Hippocampal formation (tissue), 2 donors: ENCODE results near the gene EPB41L3.
"Not testable (repeated sequence)": the region's sequence is repeated elsewhere in the genome, so short reads cannot be mapped to it uniquely, and the experiment has no call there.

Experiments used
- DNase-seq, 2 donors: peaks; one replicate each; lab custom pipeline; 2025; lab: John Stamatoyannopoulos, UW

EPB41L3 gene

DNA sequence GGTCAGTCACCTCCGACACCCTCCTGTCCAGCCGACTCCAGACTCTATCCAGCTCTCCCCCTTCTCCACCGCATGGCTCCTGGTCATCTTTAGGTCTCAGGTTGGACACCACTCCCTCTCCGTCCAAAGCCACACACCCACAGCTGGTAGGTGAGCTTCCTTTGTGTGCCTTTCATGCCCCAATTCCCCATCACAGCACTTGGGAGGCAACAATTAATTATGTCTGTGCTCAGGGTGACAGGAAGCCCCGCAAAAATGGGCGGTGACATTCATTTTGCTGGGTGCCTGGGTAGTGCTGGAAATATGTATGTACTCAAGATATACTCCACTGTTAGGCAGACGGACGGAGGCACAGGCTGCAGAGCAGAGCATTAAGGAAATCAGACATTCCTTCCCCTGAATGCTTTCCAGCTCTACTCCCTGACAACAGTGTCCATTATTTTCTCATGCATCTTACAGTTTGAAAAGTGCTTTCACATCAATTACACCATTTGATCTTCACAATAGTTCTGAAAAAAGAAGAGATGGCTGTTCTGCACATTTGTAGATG lies 13.1 kb downstream of the EPB41L3 start:
- no peak for DNase-seq

- DNase-seq: no peak
Measured at GRCh38 chr18:5529471-5529870, 14.3 kb downstream of the EPB41L3 start.

- DNase-seq: no peak
Measured at GRCh38 chr18:5527603-5528002, 16.2 kb downstream of the EPB41L3 start.

DNA sequence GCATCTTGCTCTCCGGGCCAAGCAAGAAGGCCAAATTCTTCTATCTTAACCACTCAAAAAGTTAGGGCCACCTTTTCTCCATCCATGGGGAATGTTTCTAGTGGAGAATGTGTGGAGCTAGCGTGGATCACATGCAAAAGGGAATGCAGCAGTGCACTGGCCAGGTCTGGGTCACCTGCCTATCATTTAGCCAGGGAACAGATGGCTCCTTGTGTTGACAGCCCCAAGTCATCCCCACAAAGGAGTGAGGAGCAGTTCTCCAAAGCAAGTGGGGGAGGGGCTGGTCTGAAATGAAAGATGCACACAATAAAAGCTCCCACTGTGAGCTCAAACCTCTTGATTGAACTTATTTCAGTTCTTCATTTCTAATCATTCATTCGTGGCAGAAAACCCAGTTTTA lies 19.1 kb downstream of the EPB41L3 start:
- no peak for DNase-seq

- no peak for DNase-seq
Measured at GRCh38 chr18:5521000-5521399, 22.8 kb downstream of the EPB41L3 start.

DNA sequence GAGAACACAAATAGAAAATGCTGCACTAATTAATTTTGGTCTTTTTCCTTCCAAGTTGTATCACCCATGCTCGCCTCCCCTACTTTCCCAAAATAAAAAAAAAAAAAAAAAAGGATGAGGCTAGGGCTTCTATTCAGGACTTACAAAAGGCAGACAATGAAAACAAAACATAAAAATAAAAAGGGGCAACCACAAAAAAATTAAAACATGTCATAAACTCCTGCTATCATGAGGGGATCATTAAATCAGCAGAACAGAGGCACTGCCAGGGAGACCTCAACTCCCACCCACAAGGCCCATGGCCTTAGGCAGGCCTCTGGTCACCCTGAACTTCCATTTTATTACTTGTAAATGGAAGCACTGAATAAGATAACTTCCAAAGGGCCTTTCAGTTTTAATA lies 23.3 kb downstream of the EPB41L3 start:
- DNase-seq: no peak

DNA sequence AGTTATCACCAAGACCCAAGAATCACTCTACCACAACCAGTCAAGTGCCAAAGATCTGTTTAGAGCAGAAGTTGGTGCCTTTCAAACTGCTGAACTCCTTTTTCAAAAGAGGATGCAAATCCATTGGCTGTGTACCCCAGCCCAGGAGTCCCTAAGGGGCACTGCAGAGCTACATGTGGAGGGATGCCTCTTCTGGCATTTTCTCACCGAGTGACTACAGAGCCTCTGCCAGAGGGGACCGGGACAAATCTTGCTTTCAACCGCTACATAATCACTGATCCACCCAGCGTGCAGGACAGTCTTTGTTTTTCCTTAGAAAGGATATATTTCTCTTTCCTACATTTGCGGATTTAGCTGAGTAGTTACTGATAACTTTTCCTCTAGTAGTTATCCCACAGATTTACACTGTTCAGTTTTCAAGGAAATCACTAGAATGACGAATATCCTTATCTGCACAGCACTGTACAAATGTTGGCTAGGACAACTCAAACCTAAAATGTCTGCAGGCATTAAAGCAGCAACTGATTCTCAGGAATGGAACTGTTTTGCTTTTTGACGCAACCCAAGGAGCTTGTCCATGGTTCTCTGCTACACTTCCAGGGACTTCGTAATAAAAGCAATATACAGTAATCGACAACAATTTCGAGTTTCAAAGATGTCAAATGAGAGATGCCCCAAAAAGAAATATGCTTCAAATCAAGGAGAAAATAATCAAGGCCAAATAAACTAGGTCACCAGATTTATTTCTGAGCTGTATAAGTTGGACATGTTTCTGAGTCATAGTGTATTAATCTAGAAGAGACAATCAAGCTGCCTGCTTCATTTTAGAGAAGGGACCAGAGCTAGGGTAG lies 24.1 kb downstream of the EPB41L3 start:
- DNase-seq: no peak

DNA sequence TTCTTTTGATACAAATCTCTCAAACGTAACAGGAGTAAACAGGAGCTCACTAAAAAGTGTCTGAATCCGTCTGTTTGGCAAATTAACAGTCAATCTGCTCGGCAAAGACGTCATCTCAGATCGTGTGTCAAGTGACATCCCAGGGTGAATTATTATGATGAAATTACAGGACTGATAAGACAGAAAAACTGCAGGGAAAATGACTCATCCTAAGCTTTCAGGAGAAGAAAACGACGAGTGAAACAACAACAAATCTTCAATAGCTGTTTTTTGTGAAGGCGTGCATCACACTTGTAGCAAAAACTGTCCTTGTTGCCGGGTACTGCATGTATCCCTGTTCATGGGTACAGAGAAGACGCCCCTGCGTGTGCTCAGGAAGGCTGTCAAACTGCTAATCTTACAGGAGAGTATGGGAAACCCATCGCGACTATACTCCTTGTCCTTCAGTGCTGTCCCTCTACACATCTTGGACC lies 24.9 kb downstream of the EPB41L3 start:
- DNase-seq: no peak

GRCh38 chr18:5518179-5518770 lies 25.5 kb downstream of the EPB41L3 start:
- no peak for DNase-seq

DNA sequence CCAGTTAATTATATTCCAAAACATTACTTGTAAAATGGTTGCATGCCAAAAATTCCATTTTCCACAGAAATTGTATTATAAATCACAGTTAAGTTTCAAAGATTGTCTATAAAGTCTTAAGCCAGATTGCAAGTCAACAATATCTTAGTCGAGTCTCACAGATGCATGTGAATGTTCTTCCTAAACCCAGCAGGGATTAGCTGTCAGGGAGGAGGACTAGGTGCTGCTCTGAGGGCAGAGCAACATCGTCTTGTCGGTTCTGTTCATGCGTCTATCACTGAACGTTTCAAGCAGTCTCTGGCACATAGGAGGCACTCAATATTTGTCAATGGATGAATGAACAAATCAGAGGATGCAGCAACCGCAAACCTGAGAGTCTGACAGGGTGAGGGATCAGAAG lies 27.0 kb downstream of the EPB41L3 start:
- no peak for DNase-seq

DNA sequence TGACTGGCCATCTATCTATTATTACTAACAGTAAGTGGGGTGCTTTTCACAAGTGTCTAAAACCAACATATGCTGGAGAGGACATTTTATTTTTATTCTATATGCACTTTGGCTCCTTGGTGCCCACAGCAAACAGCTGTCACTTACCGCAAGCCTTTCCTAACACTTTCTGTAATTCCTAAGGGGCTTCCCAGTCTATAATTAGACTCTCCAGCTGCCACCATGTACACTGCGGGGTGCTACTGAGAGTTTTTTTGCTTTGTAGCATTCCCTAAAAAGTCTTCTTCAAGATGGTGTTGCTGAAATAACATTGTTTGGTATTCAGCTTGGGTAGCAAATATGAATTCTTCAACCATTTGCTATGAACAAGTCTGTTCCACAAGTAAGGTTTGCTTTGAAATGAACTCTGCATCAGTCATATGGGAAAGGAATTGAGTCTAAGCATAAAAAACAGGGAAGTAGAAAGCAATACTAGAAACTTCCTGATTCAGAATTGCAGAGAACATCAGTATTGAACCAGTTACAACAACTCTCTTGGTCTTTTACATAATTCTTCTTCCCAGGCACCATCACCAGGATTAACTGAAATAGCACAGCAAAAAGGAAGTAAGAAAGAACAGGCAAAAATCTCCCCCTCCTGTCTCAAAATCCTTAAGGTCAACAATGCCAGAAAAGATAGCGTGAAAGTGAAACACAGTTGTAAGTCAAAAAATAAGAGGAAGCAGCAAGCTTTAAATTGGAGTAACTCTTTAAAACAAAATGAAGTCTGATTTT lies 28.6 kb downstream of the EPB41L3 start:
- peak in 1 of 2 donors; percentile 31 for DNase-seq

DNA sequence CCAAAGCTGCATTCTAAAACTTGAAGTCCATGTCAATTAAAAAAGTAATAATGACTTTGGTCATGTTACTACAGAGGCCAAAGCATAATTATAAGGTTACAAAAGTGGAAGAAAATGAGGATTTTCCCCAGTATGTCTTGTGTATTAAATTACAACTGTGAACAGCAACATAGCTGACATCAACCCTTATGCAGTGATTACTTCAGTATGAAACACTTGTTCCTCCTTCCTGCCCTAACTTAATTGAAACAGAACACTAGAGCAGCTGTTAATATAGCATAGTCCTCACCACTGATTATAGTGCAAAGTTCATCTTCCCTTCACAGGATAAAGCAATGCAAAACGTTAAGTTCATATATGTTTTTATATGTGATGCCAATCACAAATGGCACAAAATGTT lies 29.9 kb downstream of the EPB41L3 start:
- DNase-seq: no peak

DNA sequence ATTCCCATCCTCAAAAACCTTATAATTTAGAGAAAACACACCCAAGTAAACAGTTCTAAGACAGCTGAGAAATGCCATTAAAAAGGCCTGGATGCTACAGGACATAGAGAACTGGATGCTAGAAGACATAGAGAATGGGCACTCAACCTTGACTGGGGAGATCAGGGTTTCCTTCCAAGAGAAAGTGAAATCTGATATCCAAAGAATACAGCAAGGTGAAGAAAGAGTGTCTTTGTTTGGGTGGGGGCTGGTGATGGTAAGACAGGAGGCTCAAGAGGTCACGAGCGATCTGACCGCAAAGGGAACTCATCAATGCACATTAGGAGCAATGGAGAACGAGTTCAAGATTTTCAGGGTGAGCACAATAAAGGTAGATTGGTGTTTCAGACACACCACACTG lies 31.6 kb downstream of the EPB41L3 start:
- DNase-seq: no peak

- DNase-seq: not testable (repeated sequence)
Measured at GRCh38 chr18:5511541-5511940, 32.3 kb downstream of the EPB41L3 start.

- DNase-seq: no peak
Measured at GRCh38 chr18:5510135-5510846, 33.5 kb downstream of the EPB41L3 start.

- no peak for DNase-seq
Measured at GRCh38 chr18:5508821-5509220, 35.0 kb downstream of the EPB41L3 start.

GRCh38 chr18:5507756-5508155 lies 36.0 kb downstream of the EPB41L3 start:
- DNase-seq: no peak

DNA sequence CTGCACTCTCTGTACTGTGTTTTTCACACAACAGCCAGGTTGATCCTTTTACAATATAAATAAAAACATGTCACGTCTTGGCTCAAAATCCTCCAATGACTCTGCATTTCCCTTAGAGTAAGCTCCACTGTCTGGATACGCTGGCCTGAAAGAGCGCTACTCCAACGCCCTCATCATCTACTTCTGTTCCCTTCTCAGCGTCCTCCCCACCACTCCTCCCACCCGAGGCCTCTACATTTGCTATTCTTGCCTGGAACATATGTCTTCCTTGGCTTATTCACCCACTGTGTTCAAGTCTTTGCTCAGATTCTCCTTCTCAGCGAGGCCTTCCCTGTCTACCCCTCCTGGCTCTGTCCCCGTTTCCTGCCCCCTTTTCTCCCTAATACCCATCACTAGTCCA lies 37.6 kb downstream of the EPB41L3 start:
- DNase-seq: no peak

DNA sequence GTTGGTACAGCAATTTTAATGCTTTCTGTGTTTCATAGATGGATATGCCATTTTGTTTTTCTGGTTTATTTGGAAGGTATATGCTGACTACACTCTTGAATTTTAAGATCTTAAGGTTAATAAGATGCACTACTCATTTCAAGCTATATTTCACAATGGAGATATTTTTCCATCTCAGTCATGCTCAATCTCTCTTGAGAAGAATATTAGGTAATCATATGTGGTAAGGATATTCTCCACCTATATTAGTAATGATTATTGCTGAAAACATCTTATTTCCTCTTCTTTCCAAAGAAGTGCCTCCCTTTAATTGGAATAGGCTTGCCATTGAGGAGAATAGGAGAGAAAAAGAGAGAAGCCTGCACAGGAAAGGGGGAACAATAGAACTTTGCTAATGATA lies 40.1 kb downstream of the EPB41L3 start:
- DNase-seq: no peak

DNA sequence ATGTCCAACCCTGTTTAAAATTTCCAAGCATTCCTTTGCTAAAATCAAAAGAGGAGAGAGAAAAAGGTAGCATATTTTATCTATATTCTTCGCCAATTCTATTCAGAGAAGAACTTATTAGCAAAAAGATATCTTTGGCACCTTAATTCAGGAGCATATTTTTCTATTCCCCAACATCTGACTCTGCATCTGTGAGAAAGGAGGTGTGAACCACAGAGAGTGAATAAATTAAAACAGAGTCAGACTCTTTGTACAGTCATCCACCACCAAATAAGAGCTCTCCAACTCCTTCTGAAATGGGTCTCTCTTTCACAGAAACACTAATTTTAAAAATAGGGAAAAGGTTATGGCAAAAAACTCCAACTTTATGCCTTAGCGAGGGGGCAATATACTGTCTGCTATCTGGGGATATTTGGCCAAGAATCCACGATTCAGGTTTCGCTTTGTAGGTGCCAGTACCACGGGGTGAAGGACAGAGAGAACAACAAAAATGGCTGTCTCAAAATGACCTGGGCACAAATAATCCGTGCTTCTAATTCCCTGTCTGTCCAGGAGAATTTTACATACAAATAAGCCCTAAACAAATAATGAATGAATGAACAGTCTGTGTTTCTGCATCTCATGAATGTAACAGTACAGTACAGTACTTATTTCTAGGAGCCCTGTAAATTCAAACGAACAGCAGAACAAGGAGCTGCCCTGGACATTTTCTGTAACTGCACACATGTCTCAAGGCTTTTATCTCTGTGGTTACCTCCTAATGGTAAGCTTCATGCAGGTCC lies 43.4 kb downstream of the EPB41L3 start:
- peak in 1 of 2 donors; percentile 27 for DNase-seq

- no peak for DNase-seq
Measured at GRCh38 chr18:5498452-5498851, 45.3 kb downstream of the EPB41L3 start.
